ENCODE measurements around the gene XPNPEP3. TPM values are rescaled to one million over a fixed set of nuclear protein-coding genes. Genes with fewer than 3 reads are reported as not detected.
"Not testable (repeated sequence)": the region's sequence is repeated elsewhere in the genome, so short reads cannot be mapped to it uniquely, and the experiment has no call there.

XPNPEP3 gene
- total RNA-seq, 1 donor from 2014 or later: 15.0 TPM

DNA sequence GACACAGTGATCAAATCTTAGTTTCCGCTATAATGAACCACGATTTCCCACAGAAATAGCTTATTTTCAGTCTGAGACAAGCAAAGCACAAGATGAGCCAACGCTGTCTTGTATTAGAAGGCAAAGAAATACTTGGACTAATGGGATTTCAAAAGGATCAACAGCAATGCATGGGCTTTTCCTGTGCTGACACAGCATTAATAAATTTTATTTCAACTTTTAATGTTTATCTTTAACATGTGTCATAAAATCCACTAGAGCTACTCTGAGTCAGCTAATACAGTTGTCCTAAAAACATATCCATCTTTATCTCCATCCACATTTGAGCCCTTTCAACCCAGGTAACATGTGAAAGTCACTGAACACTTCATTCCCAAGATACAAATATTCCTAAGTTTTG is 22.3 kb upstream of the XPNPEP3 start:
- TF ChIP-seq, protein P1, sequence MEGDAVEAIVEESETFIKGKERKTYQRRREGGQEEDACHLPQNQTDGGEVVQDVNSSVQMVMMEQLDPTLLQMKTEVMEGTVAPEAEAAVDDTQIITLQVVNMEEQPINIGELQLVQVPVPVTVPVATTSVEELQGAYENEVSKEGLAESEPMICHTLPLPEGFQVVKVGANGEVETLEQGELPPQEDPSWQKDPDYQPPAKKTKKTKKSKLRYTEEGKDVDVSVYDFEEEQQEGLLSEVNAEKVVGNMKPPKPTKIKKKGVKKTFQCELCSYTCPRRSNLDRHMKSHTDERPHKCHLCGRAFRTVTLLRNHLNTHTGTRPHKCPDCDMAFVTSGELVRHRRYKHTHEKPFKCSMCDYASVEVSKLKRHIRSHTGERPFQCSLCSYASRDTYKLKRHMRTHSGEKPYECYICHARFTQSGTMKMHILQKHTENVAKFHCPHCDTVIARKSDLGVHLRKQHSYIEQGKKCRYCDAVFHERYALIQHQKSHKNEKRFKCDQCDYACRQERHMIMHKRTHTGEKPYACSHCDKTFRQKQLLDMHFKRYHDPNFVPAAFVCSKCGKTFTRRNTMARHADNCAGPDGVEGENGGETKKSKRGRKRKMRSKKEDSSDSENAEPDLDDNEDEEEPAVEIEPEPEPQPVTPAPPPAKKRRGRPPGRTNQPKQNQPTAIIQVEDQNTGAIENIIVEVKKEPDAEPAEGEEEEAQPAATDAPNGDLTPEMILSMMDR (IDR thresholded peaks at IDR 0.05): no peak
- no peaks in the 10 kb centered on the region for H3K27me3 ChIP-seq
- H3K27ac ChIP-seq: no peak overlapping the region
- DNase-seq (no peak), ATAC-seq (no peak)
- no peaks in the 10 kb centered on the region for H3K4me1 ChIP-seq
- H3K4me3 ChIP-seq: no peak overlapping the region
- H3K36me3 ChIP-seq: peaks cover 98% of the 10 kb centered on the region
- no peaks in the 10 kb centered on the region for H3K9me3 ChIP-seq
- intact Hi-C loops (cut with DNase I): no loop called here

DNA sequence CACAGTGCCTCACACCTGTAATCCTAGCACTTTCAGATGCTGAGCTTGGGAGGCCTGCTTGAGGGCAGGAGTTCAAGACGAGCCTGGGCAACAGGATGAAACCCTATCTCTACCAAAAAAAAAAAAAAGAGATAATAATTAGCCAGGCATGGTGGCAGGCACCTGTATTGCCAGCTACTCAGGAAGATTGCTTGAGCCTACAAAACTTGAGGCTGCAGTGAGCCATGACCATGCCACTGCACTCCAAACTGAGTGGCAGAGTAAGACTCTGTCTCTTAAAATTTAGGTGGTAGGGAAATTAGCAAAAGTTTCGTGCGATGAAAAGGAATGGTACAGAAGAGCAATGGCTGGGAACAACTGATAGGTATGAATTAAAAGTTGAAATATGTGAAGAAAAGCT is 18.5 kb upstream of the XPNPEP3 start:
- Histone ChIP-seq H3K4me1 (no peaks in the 10 kb centered on the region), H3K9me3 (no peaks in the 10 kb centered on the region), H3K27ac (no peak overlapping the region), H3K36me3 (peaks cover 99% of the 10 kb centered on the region), H3K27me3 (no peaks in the 10 kb centered on the region), H3K4me3 (no peak overlapping the region)
- intact Hi-C loops (cut with DNase I): no loop called here
- DNase-seq: no peak
- no peak for ATAC-seq
- TF ChIP-seq, protein P1 (IDR thresholded peaks at IDR 0.05): no peak

DNA sequence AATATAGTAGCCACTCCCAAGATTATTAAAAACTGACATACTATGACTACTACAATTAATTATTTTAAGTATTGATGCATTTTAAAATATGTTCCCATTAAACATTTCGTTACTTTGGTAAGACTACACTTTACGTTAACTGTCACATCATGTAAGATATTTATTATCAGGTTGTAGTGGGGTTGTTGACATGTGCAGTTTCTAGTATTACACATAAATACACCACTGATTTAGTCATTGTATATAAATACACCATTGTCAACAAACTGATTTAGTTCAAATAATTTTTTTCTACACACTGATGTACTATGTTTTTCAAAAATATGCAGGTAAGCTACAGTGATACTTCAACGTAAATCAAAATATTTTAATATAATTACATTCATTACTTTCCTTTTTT is 12.0 kb upstream of the XPNPEP3 start:
- no peaks in the 10 kb centered on the region for H3K9me3 ChIP-seq
- H3K27me3 ChIP-seq: no peaks in the 10 kb centered on the region
- TF ChIP-seq, protein P1 (IDR thresholded peaks at IDR 0.05): no peak
- H3K4me1 ChIP-seq: no peaks in the 10 kb centered on the region
- H3K27ac ChIP-seq: no peak overlapping the region
- ATAC-seq: no peak
- DNase-seq: no peak
- H3K4me3 ChIP-seq: no peak overlapping the region
- intact Hi-C loops (cut with DNase I): no loop called here
- H3K36me3 ChIP-seq: peaks cover 98% of the 10 kb centered on the region

DNA sequence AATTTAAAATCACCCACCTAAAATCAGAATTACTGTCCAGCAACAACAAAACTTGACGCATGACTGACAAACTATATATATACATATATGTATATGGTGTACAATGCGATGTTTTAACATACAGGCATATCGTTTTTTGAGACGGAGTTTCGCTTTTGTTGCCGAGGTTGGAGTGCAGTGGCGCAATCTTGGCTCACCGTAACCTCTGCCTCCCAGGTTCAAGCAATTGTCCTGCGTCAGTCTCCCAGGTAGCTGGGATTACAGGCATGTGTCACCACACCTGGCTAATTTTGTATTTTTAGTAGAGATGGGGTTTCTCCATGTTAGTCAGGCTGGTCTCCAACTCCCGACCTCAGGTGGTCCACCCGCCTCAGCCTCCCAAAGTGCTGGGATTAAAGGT is 11.1 kb upstream of the XPNPEP3 start:
- H3K4me1 ChIP-seq; H3K4me3 ChIP-seq; ATAC-seq; H3K27ac ChIP-seq; H3K9me3 ChIP-seq; H3K27me3 ChIP-seq; DNase-seq; intact Hi-C loops (cut with DNase I): not testable (repeated sequence)
- H3K36me3 ChIP-seq: peaks cover 98% of the 10 kb centered on the region

DNA sequence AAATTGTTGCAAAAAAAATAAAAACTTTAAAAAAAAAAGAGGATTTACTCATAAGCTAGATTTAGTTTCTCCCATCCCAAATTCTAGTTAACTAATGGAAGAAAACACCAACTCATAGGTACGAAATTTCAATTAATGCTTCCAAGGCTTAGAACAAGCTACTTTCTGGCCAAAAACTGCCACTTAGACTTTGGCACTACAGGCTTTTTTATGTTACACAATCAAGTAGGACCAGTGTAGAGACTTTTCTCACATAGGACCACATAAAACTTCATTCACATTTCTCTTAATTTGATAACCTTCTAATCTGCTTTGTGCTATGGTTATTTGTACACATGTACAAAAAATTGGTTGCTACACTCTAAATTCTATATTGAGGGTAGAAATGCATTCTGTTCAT is 3.6 kb upstream of the XPNPEP3 start:
- Histone ChIP-seq H3K36me3 (peaks cover 25% of the 10 kb centered on the region), H3K4me3 (peak overlapping the region; percentile 1), H3K27ac (no peak overlapping the region), H3K27me3 (no peaks in the 10 kb centered on the region), H3K9me3 (no peaks in the 10 kb centered on the region), H3K4me1 (peaks cover 41% of the 10 kb centered on the region)
- DNase-seq: no peak
- intact Hi-C loops (cut with DNase I): no loop called here
- TF ChIP-seq, protein P1 (IDR thresholded peaks at IDR 0.05): no peak
- no peak for ATAC-seq

DNA sequence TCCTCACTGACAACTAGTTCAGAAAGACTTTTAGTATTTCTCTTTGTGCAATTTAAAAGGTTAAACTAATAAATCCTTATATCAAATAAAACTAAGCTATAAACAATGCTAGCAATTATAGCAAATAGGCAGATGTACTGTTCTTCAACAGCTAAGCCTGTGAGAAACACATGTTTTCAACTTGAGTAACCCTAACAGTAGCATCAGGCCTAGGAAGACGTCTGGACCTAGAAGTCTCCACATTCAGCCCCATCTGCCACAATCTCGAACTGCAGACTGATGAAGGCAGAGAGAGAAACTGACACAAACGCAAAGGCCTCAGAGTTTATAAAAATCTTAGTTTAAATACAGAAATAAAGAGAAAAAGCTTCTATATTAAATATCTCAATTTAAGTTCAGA is 3.0 kb upstream of the XPNPEP3 start:
- H3K9me3 ChIP-seq: no peaks in the 10 kb centered on the region
- ATAC-seq (no peak), DNase-seq (no peak)
- peak overlapping the region; percentile 95 for H3K4me3 ChIP-seq
- no peaks in the 10 kb centered on the region for H3K27me3 ChIP-seq
- H3K4me1 ChIP-seq: peaks cover 41% of the 10 kb centered on the region
- H3K27ac ChIP-seq: no peak overlapping the region
- TF ChIP-seq, protein P1 (IDR thresholded peaks at IDR 0.05): no peak
- intact Hi-C loops (cut with DNase I): no loop called here
- H3K36me3 ChIP-seq: peaks cover 19% of the 10 kb centered on the region
